ENCODE data around the gene DCAF12. TPM values are rescaled to one million over a fixed set of nuclear protein-coding genes. Genes with fewer than 3 reads are reported as not detected.

The DCAF12 gene
- total and polyA plus RNA-seq, 2 of the 8 experiments (the other 6 are each of a cell fraction or from before 2014, with no cell fraction given) = 22.7 to 29.2 TPM

- Histone ChIP-seq H3K36me3 (ENCODE audit: control insufficient read depth in 2 of 4, insufficient read depth in 4 of 4, low read length in 3 of 4) (peaks cover 18 to 57% (median 41%) of the 10 kb centered on the region in 4 experiments), H3K27ac (ENCODE audit: low read depth, low read length) (no peak overlapping the region)
Measured at GRCh38 chr9:34106110-34106509, 20.4 kb downstream of the DCAF12 start.

More at GRCh38 chr9:34106110-34106509, 20.4 kb downstream of the DCAF12 start:
- H2BK20ac ChIP-seq (ENCODE audit: low read length) = no peak overlapping the region
- TF ChIP-seq FOSL1 (IDR thresholded peaks at IDR 0.05; ENCODE audit: insufficient read depth, low read depth, low read length) (no peak), CREB1 (IDR thresholded peaks at IDR 0.05) (no peak)
- TF ChIP-seq, protein P1, sequence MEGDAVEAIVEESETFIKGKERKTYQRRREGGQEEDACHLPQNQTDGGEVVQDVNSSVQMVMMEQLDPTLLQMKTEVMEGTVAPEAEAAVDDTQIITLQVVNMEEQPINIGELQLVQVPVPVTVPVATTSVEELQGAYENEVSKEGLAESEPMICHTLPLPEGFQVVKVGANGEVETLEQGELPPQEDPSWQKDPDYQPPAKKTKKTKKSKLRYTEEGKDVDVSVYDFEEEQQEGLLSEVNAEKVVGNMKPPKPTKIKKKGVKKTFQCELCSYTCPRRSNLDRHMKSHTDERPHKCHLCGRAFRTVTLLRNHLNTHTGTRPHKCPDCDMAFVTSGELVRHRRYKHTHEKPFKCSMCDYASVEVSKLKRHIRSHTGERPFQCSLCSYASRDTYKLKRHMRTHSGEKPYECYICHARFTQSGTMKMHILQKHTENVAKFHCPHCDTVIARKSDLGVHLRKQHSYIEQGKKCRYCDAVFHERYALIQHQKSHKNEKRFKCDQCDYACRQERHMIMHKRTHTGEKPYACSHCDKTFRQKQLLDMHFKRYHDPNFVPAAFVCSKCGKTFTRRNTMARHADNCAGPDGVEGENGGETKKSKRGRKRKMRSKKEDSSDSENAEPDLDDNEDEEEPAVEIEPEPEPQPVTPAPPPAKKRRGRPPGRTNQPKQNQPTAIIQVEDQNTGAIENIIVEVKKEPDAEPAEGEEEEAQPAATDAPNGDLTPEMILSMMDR (IDR thresholded peaks at IDR 0.05; ENCODE audit: control extremely low read depth in 1 of 3, insufficient read depth in 1 of 3, low read depth in 1 of 3, low read length in 3 of 3) = no peak
- no peak overlapping the region for H4K8ac ChIP-seq (ENCODE audit: extremely low read depth, insufficient read depth, low read length)
- H2AFZ ChIP-seq (ENCODE audit: low read length) = no peak overlapping the region
- H2BK12ac ChIP-seq (ENCODE audit: low read depth, low read length) = no peak overlapping the region
- no peak overlapping the region for H4K5ac ChIP-seq (ENCODE audit: insufficient read length, low read depth, low read length)
- no peak overlapping the region for H3K56ac ChIP-seq (replicated peaks; ENCODE audit: insufficient read length, low read depth, low read length)
- ChIA-PET POLR2A (ENCODE audit: partially characterized antibody) (no interaction called here), CTCF (ENCODE audit: partially characterized antibody) (interaction anchor here (1.0 to 1.1 kb wide), 2 partner anchors 8 to 32 kb away, joined by 3 read pairs; no protein-coding TSS in a partner anchor)
- no peaks in the 10 kb centered on the region for H3K79me1 ChIP-seq (ENCODE audit: low read depth, low read length)
- H3K27me3 ChIP-seq (replicated peaks in 1 of 4; ENCODE audit: control insufficient read depth in 3 of 4, extremely low read depth in 1 of 4, insufficient read depth in 3 of 4, low read length in 3 of 4) = no peaks in the 10 kb centered on the region
- H4K20me1 ChIP-seq (replicated peaks in 1 of 2; ENCODE audit: control insufficient read depth in 1 of 2, insufficient read depth in 2 of 2, low read length in 2 of 2) = peaks cover 0 to 7% of the 10 kb centered on the region in 2 experiments
- H3K9me3 ChIP-seq (ENCODE audit: insufficient read depth in 2 of 2, low read depth in 1 of 2, low read length in 1 of 2) = no peaks in the 10 kb centered on the region
- no peak overlapping the region for H3K4me2 ChIP-seq (ENCODE audit: insufficient read depth in 1 of 2, low read depth in 2 of 2, low read length in 2 of 2)
- H2BK15ac ChIP-seq (ENCODE audit: low read length) = no peak overlapping the region
- no peak overlapping the region for H3K4ac ChIP-seq (replicated peaks; ENCODE audit: insufficient read length, low read depth, low read length)
- H2BK120ac ChIP-seq (replicated peaks; ENCODE audit: low read depth, low read length) = no peak overlapping the region
- H3K4me3 ChIP-seq (ENCODE audit: extremely low read depth in 1 of 4, insufficient read depth in 2 of 4, low read depth in 3 of 4, low read length in 4 of 4) = no peak overlapping the region
- no peak overlapping the region for H2BK5ac ChIP-seq (ENCODE audit: low read depth, low read length)
- H3K14ac ChIP-seq (ENCODE audit: insufficient read length) = no peak overlapping the region
- no peak overlapping the region for H4K91ac ChIP-seq (replicated peaks; ENCODE audit: insufficient read length, low read length)
- H3K79me2 ChIP-seq (ENCODE audit: control insufficient read depth in 1 of 2, insufficient read depth in 2 of 2, low read length in 2 of 2) = no peaks in the 10 kb centered on the region
- DNase-seq (ENCODE audit: low read depth in 1 of 2, low spot score in 2 of 2) = no peak
- H3K9ac ChIP-seq (replicated peaks in 1 of 4; ENCODE audit: extremely low read depth in 1 of 4, low read depth in 3 of 4, low read length in 3 of 4) = no peak overlapping the region
- WGBS, 2 experiments (ENCODE audit: extremely low coverage in 1 of 2, insufficient coverage in 1 of 2, insufficient read length in 1 of 2, insufficient replicate concordance in 2 of 2, low coverage in 1 of 2, low lambda C conversion rate in 2 of 2, missing lambda C conversion rate in 1 of 2) = 90% methylated on average over 5 of the region's 5 CpGs; no CpG with 5 or more reads in 1 of the 2 experiments
- no peak for FAIRE-seq
- no peak overlapping the region for H2AK5ac ChIP-seq (ENCODE audit: low read depth, low read length)
- H3K18ac ChIP-seq (ENCODE audit: extremely low read depth, low read length) = no peak overlapping the region
- no peaks in the 10 kb centered on the region for H3K4me1 ChIP-seq (replicated peaks in 1 of 4; ENCODE audit: control insufficient read depth in 3 of 4, insufficient read depth in 4 of 4, low read length in 3 of 4)
- H3K23me2 ChIP-seq (ENCODE audit: low read depth, low read length) = no peaks in the 10 kb centered on the region
- no peak overlapping the region for H3K23ac ChIP-seq (ENCODE audit: insufficient read length)
